Measurements from ENCODE around the gene ANO3. TPM values are rescaled to one million over a fixed set of nuclear protein-coding genes. Genes with fewer than 3 reads are reported as not detected.

ANO3 gene
- total and polyA plus RNA-seq, 2 of the 8 experiments (the other 6 are each of a cell fraction or from before 2014, with no cell fraction given), result not detected

DNA sequence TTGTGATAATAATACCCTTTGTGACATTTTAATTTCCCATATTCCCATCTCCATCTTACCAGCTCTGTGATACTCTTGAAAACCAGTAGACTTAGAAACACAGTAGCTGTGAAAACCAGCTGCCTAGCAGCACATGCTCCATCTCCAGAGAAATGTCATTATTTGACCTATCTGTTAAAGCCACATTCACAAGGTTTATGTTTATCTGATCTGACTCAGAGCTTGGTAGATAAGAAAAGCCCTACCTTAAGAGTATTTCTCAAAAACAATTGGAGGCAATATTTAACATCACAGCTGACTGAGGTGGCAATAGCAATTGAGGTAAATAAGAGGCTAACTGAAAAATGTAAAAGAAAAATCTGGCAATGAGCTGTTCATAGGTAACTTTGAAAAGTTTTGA is 8.1 kb upstream of the ANO3 start:
- no peak overlapping the region for H3K56ac ChIP-seq (replicated peaks; ENCODE audit: insufficient read length, low read depth, low read length)
- FAIRE-seq (no peak), DNase-seq (ENCODE audit: low read depth in 1 of 2, low spot score in 2 of 2) (no peak)
- H3K27me3 ChIP-seq (replicated peaks in 1 of 4; ENCODE audit: control insufficient read depth in 3 of 4, extremely low read depth in 1 of 4, insufficient read depth in 3 of 4, low read length in 3 of 4), result no peaks in the 10 kb centered on the region
- no peak overlapping the region for H3K4me2 ChIP-seq (ENCODE audit: insufficient read depth in 1 of 2, low read depth in 2 of 2, low read length in 2 of 2)
- H3K4ac ChIP-seq (replicated peaks; ENCODE audit: insufficient read length, low read depth, low read length), result no peak overlapping the region
- H3K23me2 ChIP-seq (ENCODE audit: low read depth, low read length), result no peaks in the 10 kb centered on the region
- no peaks in the 10 kb centered on the region for H3K36me3 ChIP-seq (ENCODE audit: control insufficient read depth in 2 of 4, insufficient read depth in 4 of 4, low read length in 3 of 4)
- no peak overlapping the region for H3K14ac ChIP-seq (ENCODE audit: insufficient read length)
- no peak overlapping the region for H3K4me3 ChIP-seq (ENCODE audit: extremely low read depth in 1 of 4, insufficient read depth in 2 of 4, low read depth in 3 of 4, low read length in 4 of 4)
- CTCF ChIA-PET (ENCODE audit: partially characterized antibody), result interaction anchor here (1.0 to 1.2 kb wide), 3 partner anchors 8 to 327 kb away, joined by 3 to 5 read pairs (median 3); partner anchors contain the start of gene ANO3
- no peak overlapping the region for H4K5ac ChIP-seq (ENCODE audit: insufficient read length, low read depth, low read length)
- no peaks in the 10 kb centered on the region for H3K9me3 ChIP-seq (ENCODE audit: insufficient read depth in 2 of 2, low read depth in 1 of 2, low read length in 1 of 2)
- H2BK120ac ChIP-seq (replicated peaks; ENCODE audit: low read depth, low read length), result no peak overlapping the region
- TF ChIP-seq, protein P1, sequence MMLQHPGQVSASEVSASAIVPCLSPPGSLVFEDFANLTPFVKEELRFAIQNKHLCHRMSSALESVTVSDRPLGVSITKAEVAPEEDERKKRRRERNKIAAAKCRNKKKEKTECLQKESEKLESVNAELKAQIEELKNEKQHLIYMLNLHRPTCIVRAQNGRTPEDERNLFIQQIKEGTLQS (IDR thresholded peaks at IDR 0.05; ENCODE audit: insufficient read depth, low read depth, low read length), result no peak
- TF ChIP-seq EP300 (IDR thresholded peaks at IDR 0.05; ENCODE audit: borderline replicate concordance in 1 of 2, low read depth in 2 of 2, low read length in 2 of 2), result no peak
- TF ChIP-seq KDM5A (IDR thresholded peaks at IDR 0.05; ENCODE audit: low read length), result no peak
- TF ChIP-seq MAFK (IDR thresholded peaks at IDR 0.05; ENCODE audit: low read depth, low read length), result no peak
- no peak for TF ChIP-seq TAF7 (optimal IDR thresholded peaks at IDR 0.05; ENCODE audit: borderline replicate concordance, low read depth, low read length)
- TF ChIP-seq RBBP5 (IDR thresholded peaks at IDR 0.05; ENCODE audit: borderline replicate concordance, low read depth, low read length), result no peak
- TF ChIP-seq TEAD4 (IDR thresholded peaks at IDR 0.05; ENCODE audit: low read depth, low read length), result no peak
- no peak for TF ChIP-seq CEBPB (IDR thresholded peaks at IDR 0.05; ENCODE audit: low read depth, low read length)
- no peak overlapping the region for H2AFZ ChIP-seq (ENCODE audit: low read length)
- no peak overlapping the region for H4K91ac ChIP-seq (replicated peaks; ENCODE audit: insufficient read length, low read length)
- H3K18ac ChIP-seq (ENCODE audit: extremely low read depth, low read length), result no peak overlapping the region
- H2AK5ac ChIP-seq (ENCODE audit: low read depth, low read length), result no peak overlapping the region
- no peak overlapping the region for H2BK20ac ChIP-seq (ENCODE audit: low read length)
- POLR2A ChIA-PET (ENCODE audit: partially characterized antibody), result no interaction called here
- H3K23ac ChIP-seq (ENCODE audit: insufficient read length), result no peak overlapping the region
- no peak overlapping the region for H3K27ac ChIP-seq (ENCODE audit: low read depth, low read length)
- H4K8ac ChIP-seq (ENCODE audit: extremely low read depth, insufficient read depth, low read length), result no peak overlapping the region
- no peaks in the 10 kb centered on the region for H3K79me1 ChIP-seq (ENCODE audit: low read depth, low read length)
- H3K9ac ChIP-seq (replicated peaks in 1 of 4; ENCODE audit: extremely low read depth in 1 of 4, low read depth in 3 of 4, low read length in 3 of 4), result no peak overlapping the region
- H4K20me1 ChIP-seq (replicated peaks in 1 of 2; ENCODE audit: control insufficient read depth in 1 of 2, insufficient read depth in 2 of 2, low read length in 2 of 2), result no peaks in the 10 kb centered on the region
- H3K4me1 ChIP-seq (replicated peaks in 1 of 4; ENCODE audit: control insufficient read depth in 3 of 4, insufficient read depth in 4 of 4, low read length in 3 of 4), result no peaks in the 10 kb centered on the region; a peak in 1 of 7 replicates
- H3K79me2 ChIP-seq (ENCODE audit: control insufficient read depth in 1 of 2, insufficient read depth in 2 of 2, low read length in 2 of 2), result no peaks in the 10 kb centered on the region
- no peak overlapping the region for H2BK15ac ChIP-seq (ENCODE audit: low read length)
- no peak overlapping the region for H2BK12ac ChIP-seq (ENCODE audit: low read depth, low read length)
- no peak overlapping the region for H2BK5ac ChIP-seq (ENCODE audit: low read depth, low read length)
